ENCODE data around the gene C18orf63.

The C18orf63 gene

GRCh38 chr18:74274700-74275099, 40.9 kb upstream of the C18orf63 start:
- Histone ChIP-seq H3K4me3 (replicated peaks; ENCODE audit: insufficient read depth, low read length) (no peak overlapping the region), H3K27ac (replicated peaks) (no peak overlapping the region), H3K27me3 (ENCODE audit: insufficient read depth, poor library complexity, severe bottlenecking) (no peaks in the 10 kb centered on the region)
- DNase-seq (ENCODE audit: low read depth in 1 of 2, low spot score in 1 of 2), result no peak
- TF ChIP-seq POLR2AphosphoS5 (IDR thresholded peaks at IDR 0.05; ENCODE audit: low read depth), result no peak
- TF ChIP-seq, protein P1, sequence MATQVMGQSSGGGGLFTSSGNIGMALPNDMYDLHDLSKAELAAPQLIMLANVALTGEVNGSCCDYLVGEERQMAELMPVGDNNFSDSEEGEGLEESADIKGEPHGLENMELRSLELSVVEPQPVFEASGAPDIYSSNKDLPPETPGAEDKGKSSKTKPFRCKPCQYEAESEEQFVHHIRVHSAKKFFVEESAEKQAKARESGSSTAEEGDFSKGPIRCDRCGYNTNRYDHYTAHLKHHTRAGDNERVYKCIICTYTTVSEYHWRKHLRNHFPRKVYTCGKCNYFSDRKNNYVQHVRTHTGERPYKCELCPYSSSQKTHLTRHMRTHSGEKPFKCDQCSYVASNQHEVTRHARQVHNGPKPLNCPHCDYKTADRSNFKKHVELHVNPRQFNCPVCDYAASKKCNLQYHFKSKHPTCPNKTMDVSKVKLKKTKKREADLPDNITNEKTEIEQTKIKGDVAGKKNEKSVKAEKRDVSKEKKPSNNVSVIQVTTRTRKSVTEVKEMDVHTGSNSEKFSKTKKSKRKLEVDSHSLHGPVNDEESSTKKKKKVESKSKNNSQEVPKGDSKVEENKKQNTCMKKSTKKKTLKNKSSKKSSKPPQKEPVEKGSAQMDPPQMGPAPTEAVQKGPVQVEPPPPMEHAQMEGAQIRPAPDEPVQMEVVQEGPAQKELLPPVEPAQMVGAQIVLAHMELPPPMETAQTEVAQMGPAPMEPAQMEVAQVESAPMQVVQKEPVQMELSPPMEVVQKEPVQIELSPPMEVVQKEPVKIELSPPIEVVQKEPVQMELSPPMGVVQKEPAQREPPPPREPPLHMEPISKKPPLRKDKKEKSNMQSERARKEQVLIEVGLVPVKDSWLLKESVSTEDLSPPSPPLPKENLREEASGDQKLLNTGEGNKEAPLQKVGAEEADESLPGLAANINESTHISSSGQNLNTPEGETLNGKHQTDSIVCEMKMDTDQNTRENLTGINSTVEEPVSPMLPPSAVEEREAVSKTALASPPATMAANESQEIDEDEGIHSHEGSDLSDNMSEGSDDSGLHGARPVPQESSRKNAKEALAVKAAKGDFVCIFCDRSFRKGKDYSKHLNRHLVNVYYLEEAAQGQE (IDR thresholded peaks at IDR 0.05; ENCODE audit: insufficient replicate concordance, low read depth), result no peak
- TF ChIP-seq, protein P2, sequence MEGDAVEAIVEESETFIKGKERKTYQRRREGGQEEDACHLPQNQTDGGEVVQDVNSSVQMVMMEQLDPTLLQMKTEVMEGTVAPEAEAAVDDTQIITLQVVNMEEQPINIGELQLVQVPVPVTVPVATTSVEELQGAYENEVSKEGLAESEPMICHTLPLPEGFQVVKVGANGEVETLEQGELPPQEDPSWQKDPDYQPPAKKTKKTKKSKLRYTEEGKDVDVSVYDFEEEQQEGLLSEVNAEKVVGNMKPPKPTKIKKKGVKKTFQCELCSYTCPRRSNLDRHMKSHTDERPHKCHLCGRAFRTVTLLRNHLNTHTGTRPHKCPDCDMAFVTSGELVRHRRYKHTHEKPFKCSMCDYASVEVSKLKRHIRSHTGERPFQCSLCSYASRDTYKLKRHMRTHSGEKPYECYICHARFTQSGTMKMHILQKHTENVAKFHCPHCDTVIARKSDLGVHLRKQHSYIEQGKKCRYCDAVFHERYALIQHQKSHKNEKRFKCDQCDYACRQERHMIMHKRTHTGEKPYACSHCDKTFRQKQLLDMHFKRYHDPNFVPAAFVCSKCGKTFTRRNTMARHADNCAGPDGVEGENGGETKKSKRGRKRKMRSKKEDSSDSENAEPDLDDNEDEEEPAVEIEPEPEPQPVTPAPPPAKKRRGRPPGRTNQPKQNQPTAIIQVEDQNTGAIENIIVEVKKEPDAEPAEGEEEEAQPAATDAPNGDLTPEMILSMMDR (IDR thresholded peaks at IDR 0.05; ENCODE audit: insufficient read depth, low read length), result no peak
- TF ChIP-seq GABPA (IDR thresholded peaks at IDR 0.05; ENCODE audit: low read depth), result no peak
- TF ChIP-seq SPI1 (IDR thresholded peaks at IDR 0.05; ENCODE audit: borderline replicate concordance, low read depth), result no peak

- no peak for DNase-seq (ENCODE audit: low read depth in 1 of 2, low spot score in 1 of 2)
- no peak overlapping the region for H3K4me3 ChIP-seq (replicated peaks; ENCODE audit: insufficient read depth, low read length)
- H3K27ac ChIP-seq (replicated peaks), result no peak overlapping the region
- TF ChIP-seq SPI1 (IDR thresholded peaks at IDR 0.05; ENCODE audit: borderline replicate concordance, low read depth) (no peak), GABPA (IDR thresholded peaks at IDR 0.05; ENCODE audit: low read depth) (no peak), POLR2AphosphoS5 (IDR thresholded peaks at IDR 0.05; ENCODE audit: low read depth) (no peak)
- TF ChIP-seq, protein P2 (IDR thresholded peaks at IDR 0.05; ENCODE audit: insufficient read depth, low read length), result no peak
- TF ChIP-seq, protein P1 (IDR thresholded peaks at IDR 0.05; ENCODE audit: insufficient replicate concordance, low read depth), result no peak
- no peaks in the 10 kb centered on the region for H3K27me3 ChIP-seq (ENCODE audit: insufficient read depth, poor library complexity, severe bottlenecking)
Measured at GRCh38 chr18:74275736-74276135, 39.9 kb upstream of the C18orf63 start.

DNA sequence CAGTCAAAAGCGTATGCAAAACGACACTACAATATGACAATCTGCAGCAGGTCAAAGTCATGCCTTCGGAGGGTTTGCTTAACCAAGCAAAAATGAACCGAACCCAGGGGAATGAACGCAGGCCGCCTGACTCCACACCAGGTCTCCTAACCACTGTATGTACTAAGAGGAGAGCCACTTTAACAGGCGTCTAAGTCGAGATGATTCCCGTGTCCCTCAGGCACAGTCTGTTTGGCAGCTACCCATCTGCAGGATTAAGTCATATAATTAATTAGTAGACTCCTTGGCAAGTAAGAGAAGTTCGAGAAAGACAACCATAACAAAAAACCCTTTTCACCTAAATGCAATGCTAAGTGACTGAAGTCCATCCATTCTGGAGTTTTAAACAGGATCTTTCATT, 39.0 kb upstream of the C18orf63 start:
- H3K27ac ChIP-seq (replicated peaks), result no peak overlapping the region
- DNase-seq (ENCODE audit: low read depth in 1 of 2, low spot score in 1 of 2), result no peak
- no peak for TF ChIP-seq POLR2AphosphoS5 (IDR thresholded peaks at IDR 0.05; ENCODE audit: low read depth)
- TF ChIP-seq GABPA (IDR thresholded peaks at IDR 0.05; ENCODE audit: low read depth), result no peak
- TF ChIP-seq, protein P2 (IDR thresholded peaks at IDR 0.05; ENCODE audit: insufficient read depth, low read length), result no peak
- TF ChIP-seq, protein P1 (IDR thresholded peaks at IDR 0.05; ENCODE audit: insufficient replicate concordance, low read depth), result no peak
- TF ChIP-seq SPI1 (IDR thresholded peaks at IDR 0.05; ENCODE audit: borderline replicate concordance, low read depth), result no peak

More for the DNA sequence above, 39.0 kb upstream of the C18orf63 start:
- no peaks in the 10 kb centered on the region for H3K27me3 ChIP-seq (ENCODE audit: insufficient read depth, poor library complexity, severe bottlenecking)
- H3K4me3 ChIP-seq (replicated peaks; ENCODE audit: insufficient read depth, low read length), result no peak overlapping the region

Data from HL-60 (cell line).